Measurements from ENCODE around the gene TENM3. TPM values are rescaled to one million over a fixed set of nuclear protein-coding genes. Genes with fewer than 3 reads are reported as not detected.

Gene TENM3
- total and polyA plus RNA-seq, 2 of the 8 experiments (the other 6 are each of a cell fraction or from before 2014, with no cell fraction given), result 36.9 to 69.3 TPM

DNA sequence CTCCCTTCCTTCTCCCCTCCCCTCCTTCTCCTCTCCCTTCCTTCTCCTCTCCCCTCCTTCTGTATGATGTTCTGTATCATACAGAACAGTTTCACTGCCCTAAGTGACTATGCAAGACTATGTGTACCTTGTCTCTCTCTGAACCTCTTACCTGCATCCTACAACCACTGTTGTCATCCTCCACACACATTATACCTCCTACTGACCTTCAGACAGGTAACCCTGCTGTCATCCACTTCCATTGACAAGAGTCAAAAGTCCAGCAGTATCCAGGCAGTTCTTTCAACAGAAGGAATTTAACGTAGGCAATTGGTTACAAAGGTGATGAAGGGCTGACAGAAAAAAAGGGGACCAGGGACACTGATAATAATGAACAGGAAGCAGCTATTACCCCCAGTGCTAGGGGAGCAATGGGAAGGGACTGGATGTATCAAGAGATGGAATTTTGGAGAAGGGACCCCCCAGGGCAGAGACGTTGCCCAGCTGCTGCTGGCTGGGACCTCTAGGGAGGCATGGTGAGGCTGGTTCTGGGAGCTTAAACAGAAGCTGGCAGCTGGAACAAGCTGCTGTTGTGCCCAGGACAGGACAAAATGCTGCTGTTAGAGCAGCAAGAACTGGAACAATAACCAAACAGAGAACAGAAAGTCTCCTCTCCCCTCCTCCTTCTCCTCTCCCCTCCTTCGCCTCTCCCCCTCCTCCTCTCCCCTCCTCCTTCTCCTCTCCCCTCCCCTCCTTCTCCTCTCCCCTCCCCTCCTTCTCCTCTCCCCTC is 589.3 kb downstream of the TENM3 start:
- ChIA-PET POLR2A (ENCODE audit: partially characterized antibody) (interaction anchor here (0.6 kb wide), 1 partner anchor 1554 kb away, joined by 6 read pairs; no protein-coding TSS in a partner anchor), CTCF (ENCODE audit: partially characterized antibody) (no interaction called here)
- Histone ChIP-seq H2AK5ac (ENCODE audit: low read depth, low read length) (no peak overlapping the region), H3K14ac (ENCODE audit: insufficient read length) (no peak overlapping the region), H3K18ac (ENCODE audit: extremely low read depth, low read length) (no peak overlapping the region), H3K4me1 (replicated peaks in 1 of 4; ENCODE audit: control insufficient read depth in 3 of 4, insufficient read depth in 4 of 4, low read length in 3 of 4) (peaks cover 0 to 7% (median 0%) of the 10 kb centered on the region in 4 experiments; a peak in 2 of 7 replicates), H3K23me2 (ENCODE audit: low read depth, low read length) (no peaks in the 10 kb centered on the region), H2AFZ (ENCODE audit: low read length) (no peak overlapping the region), H2BK12ac (ENCODE audit: low read depth, low read length) (no peak overlapping the region), H2BK5ac (ENCODE audit: low read depth, low read length) (no peak overlapping the region), H2BK120ac (replicated peaks; ENCODE audit: low read depth, low read length) (no peak overlapping the region), H4K20me1 (replicated peaks in 1 of 2; ENCODE audit: control insufficient read depth in 1 of 2, insufficient read depth in 2 of 2, low read length in 2 of 2) (no peaks in the 10 kb centered on the region), H3K9me3 (ENCODE audit: insufficient read depth in 2 of 2, low read depth in 1 of 2, low read length in 1 of 2) (peaks cover 0 to 6% of the 10 kb centered on the region in 2 experiments; a peak in 2 of 4 replicates), H3K27me3 (replicated peaks in 1 of 4; ENCODE audit: control insufficient read depth in 3 of 4, extremely low read depth in 1 of 4, insufficient read depth in 3 of 4, low read length in 3 of 4) (no peaks in the 10 kb centered on the region), H3K4ac (replicated peaks; ENCODE audit: insufficient read length, low read depth, low read length) (no peak overlapping the region), H3K4me2 (ENCODE audit: insufficient read depth in 1 of 2, low read depth in 2 of 2, low read length in 2 of 2) (no peak overlapping the region), H3K56ac (replicated peaks; ENCODE audit: insufficient read length, low read depth, low read length) (no peak overlapping the region), H4K5ac (ENCODE audit: insufficient read length, low read depth, low read length) (no peak overlapping the region), H3K36me3 (ENCODE audit: control insufficient read depth in 2 of 4, insufficient read depth in 4 of 4, low read length in 3 of 4) (no peaks in the 10 kb centered on the region), H3K79me2 (ENCODE audit: control insufficient read depth in 1 of 2, insufficient read depth in 2 of 2, low read length in 2 of 2) (no peaks in the 10 kb centered on the region), H3K23ac (ENCODE audit: insufficient read length) (no peak overlapping the region), H3K4me3 (ENCODE audit: extremely low read depth in 1 of 4, insufficient read depth in 2 of 4, low read depth in 3 of 4, low read length in 4 of 4) (no peak overlapping the region), H3K9ac (replicated peaks in 1 of 4; ENCODE audit: extremely low read depth in 1 of 4, low read depth in 3 of 4, low read length in 3 of 4) (no peak overlapping the region), H3K27ac (ENCODE audit: low read depth, low read length) (no peak overlapping the region), H2BK20ac (ENCODE audit: low read length) (no peak overlapping the region), H4K91ac (replicated peaks; ENCODE audit: insufficient read length, low read length) (no peak overlapping the region), H3K79me1 (ENCODE audit: low read depth, low read length) (no peaks in the 10 kb centered on the region), H4K8ac (ENCODE audit: extremely low read depth, insufficient read depth, low read length) (no peak overlapping the region), H2BK15ac (ENCODE audit: low read length) (no peak overlapping the region)
- FAIRE-seq (no peak), DNase-seq (ENCODE audit: low read depth in 1 of 2, low spot score in 2 of 2) (no peak)
- no peak for TF ChIP-seq BACH1 (IDR thresholded peaks at IDR 0.05; ENCODE audit: low read length)
- TF ChIP-seq CHD2 (IDR thresholded peaks at IDR 0.05; ENCODE audit: low read length), result no peak
- TF ChIP-seq RAD21 (IDR thresholded peaks at IDR 0.05 in 1 of 2, conservative IDR thresholded peaks at IDR 0.05 in 1 of 2; ENCODE audit: low read depth in 2 of 2, low read length in 2 of 2), result no peak
- TF ChIP-seq, protein P1, sequence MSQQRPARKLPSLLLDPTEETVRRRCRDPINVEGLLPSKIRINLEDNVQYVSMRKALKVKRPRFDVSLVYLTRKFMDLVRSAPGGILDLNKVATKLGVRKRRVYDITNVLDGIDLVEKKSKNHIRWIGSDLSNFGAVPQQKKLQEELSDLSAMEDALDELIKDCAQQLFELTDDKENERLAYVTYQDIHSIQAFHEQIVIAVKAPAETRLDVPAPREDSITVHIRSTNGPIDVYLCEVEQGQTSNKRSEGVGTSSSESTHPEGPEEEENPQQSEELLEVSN (IDR thresholded peaks at IDR 0.05), result no peak
- 90% methylated on average over 2 of the region's 3 CpGs; no CpG with 5 or more reads in 1 of the 2 experiments for WGBS, 2 experiments (ENCODE audit: extremely low coverage in 1 of 2, insufficient coverage in 1 of 2, insufficient read length in 1 of 2, insufficient replicate concordance in 2 of 2, low coverage in 1 of 2, low lambda C conversion rate in 2 of 2, missing lambda C conversion rate in 1 of 2)
